Myocyte (in vitro differentiated cells): ENCODE results near the gene KLF11. TPM values are rescaled to one million over a fixed set of nuclear protein-coding genes. Genes with fewer than 3 reads are reported as not detected.
"Not testable (repeated sequence)": the region's sequence is repeated elsewhere in the genome, so short reads cannot be mapped to it uniquely, and the experiment has no call there.

Source experiments
- DNase-seq: peaks from one replicate; pipeline ENCODE4 v3.0.0-alpha.2; 2012; ENCODE audit warnings: low read depth
- total RNA-seq: library from RNA; depleted of rRNA; stranded (reverse); fragments of >200 nt; gene quantifications from 2 replicates; pipeline ENCODE4 v1.2.3, GENCODE V29; 2014

Gene KLF11
- total RNA-seq, 1 donor from 2014 or later, result 5.1 TPM

GRCh38 chr2:10080536-10081304 is 37.4 kb downstream of the KLF11 start:
- no peak for DNase-seq

GRCh38 chr2:10083046-10083445 is 39.7 kb downstream of the KLF11 start:
- no peak for DNase-seq

GRCh38 chr2:10083692-10084211 is 40.4 kb downstream of the KLF11 start:
- DNase-seq, result no peak

GRCh38 chr2:10084223-10084865 is 41.0 kb downstream of the KLF11 start:
- DNase-seq, result no peak

- no peak for DNase-seq
These were observed 41.8 kb downstream of the KLF11 start for GRCh38 chr2:10085043-10085667.

- DNase-seq, result no peak
These were observed 42.3 kb downstream of the KLF11 start for GRCh38 chr2:10085668-10086059.

- DNase-seq, result no peak
These were observed 43.6 kb downstream of the KLF11 start for GRCh38 chr2:10086950-10087349.

DNA sequence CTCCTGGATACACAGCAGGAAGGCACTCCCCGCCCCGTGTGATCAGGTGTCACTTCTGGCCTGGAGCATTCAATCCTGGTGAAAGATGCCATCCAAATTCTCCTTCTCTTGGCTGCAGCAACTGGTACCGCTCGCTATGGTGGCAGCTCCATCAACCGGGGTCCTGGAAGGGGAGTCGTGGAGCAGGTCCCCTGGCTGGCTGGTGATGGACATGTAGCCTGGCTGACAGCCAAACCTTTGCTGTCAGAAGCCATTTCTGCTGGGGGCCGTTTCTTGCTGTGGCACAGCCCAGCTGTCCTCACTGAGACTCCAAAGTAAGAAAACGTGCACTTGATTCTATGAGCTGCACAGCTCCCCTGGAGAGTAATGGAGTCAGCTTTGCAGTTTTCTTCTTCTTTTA is 44.0 kb downstream of the KLF11 start:
- DNase-seq, result no peak

- no peak for DNase-seq
These were observed 46.3 kb downstream of the KLF11 start for GRCh38 chr2:10089565-10090190.

DNA sequence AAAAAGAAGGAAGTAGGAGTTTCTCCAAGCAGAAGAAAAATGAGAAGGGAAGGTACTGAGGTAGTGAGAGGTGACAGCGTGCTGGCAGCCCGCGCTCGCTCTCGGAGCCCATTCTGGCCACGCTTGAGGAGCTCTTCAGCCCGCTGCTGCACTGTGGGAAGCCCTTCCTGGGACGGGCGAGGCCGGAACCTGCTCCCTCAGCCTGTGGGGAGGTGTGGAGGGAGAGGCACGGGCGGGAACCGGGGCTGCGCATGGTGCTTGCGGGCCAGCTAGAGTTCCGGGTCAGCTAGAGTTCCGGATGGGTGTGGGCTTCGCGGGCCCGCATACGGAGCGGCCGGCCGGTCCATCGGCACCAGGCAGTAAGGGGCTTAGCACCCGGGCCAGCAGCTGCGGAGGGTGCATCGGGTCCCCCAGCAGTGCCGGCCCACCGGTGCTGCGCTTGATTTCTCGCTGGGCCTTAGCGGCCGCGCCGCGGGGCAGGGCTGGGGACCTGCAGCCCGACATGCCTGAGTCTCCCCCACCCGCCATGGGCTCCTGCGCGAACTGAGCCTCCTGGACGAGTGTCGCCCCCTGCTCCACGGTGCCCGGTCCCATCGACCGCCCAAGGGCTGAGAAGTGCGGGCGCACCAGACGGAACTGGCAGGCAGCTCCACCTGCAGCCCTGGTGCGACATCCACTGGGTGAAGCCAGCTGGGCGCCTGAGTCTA is 48.0 kb downstream of the KLF11 start:
- DNase-seq, result no peak

- DNase-seq, result not testable (repeated sequence)
These were observed 48.5 kb downstream of the KLF11 start for GRCh38 chr2:10091889-10092244.

- DNase-seq, result no peak
These were observed 51.0 kb downstream of the KLF11 start for GRCh38 chr2:10094271-10094814.

- DNase-seq, result no peak
These were observed 51.8 kb downstream of the KLF11 start for GRCh38 chr2:10095175-10095574.

DNA sequence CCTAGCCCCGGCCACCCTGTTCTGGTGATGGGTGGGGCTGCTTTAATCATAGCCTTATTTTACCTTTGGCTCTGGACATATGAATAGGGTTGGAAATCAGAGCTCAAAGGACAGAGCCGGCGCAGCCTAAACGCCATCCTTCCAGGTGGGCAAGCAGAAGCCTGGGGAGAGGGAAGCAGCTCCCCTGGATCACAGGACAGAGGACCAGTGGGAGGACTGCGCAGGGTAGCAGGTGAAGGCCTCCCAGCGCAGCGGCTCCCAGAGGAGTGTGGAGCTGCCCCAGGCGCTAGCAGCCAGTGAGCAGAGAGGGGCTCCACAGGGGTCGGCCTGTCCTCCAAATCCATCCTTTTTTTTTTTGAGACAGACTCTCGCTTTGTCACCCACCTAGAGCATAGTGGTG is 53.3 kb downstream of the KLF11 start:
- DNase-seq, result no peak

DNA sequence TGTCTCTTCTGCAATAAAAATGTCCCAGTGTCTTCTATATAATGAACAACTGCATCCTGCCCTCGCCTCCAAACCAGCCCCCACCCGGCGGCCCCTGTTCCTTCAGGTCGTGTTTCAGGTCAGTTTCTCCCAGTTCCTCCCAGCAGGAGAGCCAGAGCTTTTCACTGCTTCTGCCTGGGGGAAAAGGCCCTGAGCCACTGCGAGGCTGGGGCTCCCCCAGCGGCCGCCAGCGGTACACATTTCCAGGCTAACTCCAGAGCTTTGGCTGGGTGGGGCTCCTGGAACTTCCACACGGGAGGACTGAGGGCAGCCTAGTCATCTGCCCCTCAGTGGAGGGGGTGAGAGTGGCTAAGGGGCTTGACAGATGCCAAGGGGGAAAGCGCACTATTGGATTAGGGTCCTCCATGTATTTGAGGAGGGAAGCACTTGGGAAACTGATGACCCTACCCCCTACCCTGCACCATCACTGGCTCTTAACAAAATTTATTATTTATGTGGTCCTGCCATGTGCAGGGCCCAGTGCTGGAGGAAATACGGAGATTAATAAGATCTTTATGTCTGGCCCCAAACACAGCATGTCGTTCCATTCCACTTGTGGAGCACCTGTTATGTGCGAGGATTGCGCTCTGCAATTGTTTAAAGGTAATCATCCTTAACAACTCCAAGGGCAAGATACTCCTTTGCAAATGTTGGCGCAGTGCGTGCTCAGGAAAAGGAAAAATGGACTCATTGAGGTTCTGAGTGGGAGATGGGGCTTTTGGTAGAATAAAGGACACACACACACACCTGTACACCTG is 54.2 kb downstream of the KLF11 start:
- peak; percentile 70 for DNase-seq

GRCh38 chr2:10101491-10101890 is 58.1 kb downstream of the KLF11 start:
- no peak for DNase-seq

DNA sequence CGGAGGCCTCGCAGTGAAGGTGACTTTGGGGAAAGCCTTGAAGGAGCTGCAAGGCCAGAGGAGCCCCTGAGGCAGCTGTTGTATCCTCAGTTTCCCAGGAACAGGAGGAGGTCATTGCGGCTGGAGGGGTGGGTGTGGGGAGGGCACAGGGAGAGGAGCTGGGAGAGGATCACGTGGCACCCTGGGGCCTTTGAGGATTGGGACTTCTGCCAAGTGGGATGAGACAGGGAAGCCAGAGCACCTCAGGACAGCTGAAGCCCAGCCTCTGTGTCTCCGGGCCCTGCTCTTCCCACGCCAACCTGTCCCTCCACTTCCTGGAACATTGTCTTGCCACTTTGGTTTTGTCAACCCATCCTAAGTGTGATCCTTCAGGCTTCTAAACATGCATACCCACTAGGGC is 59.8 kb downstream of the KLF11 start:
- peak; percentile 21 for DNase-seq
